COLO668 (cell line): ENCODE data around the gene STRA8.

Experiments used
- DNase-seq: peaks from one replicate; lab custom pipeline; 2025; ENCODE audit not compliant: unreplicated experiment; lab: John Stamatoyannopoulos, UW

Gene STRA8

GRCh38 chr7:135263321-135263970 lies 29.8 kb downstream of the STRA8 start:
- DNase-seq: no peak

- DNase-seq: no peak
Measured at GRCh38 chr7:135265637-135266036, 32.0 kb downstream of the STRA8 start.

- no peak for DNase-seq
Measured at GRCh38 chr7:135269921-135270320, 36.3 kb downstream of the STRA8 start.

DNA sequence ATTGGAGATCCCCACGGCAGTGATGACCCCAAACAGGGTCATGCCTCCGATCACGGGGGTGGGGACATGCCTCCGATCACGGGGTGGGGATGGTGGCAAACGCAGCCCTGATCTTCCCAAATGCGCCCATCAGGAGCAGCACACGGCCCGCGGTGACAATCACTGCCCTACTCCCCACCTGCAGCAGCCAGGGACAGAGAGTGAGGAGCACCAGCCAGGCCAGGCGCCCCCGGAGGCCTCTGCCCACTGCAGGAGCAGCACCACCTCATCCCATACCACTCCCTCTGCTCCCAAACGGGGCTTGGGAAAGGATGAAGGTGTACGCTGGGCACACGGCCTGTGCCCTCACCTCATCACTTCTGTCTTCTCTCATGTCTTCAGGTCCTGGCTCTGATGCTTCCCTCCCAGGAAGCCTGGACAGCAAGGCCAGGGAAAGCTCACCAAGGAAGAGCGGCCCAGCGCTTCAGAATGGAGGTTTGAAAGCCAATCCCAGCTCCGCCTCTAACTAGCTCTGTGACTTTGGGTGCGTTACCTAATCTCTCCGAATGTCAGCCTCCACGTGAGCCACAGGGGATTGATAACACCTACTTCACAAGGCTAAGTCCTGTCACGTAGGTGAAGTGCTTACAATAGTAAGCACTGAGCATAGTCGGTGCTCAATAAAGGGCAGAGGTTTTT lies 37.1 kb downstream of the STRA8 start:
- no peak for DNase-seq

DNA sequence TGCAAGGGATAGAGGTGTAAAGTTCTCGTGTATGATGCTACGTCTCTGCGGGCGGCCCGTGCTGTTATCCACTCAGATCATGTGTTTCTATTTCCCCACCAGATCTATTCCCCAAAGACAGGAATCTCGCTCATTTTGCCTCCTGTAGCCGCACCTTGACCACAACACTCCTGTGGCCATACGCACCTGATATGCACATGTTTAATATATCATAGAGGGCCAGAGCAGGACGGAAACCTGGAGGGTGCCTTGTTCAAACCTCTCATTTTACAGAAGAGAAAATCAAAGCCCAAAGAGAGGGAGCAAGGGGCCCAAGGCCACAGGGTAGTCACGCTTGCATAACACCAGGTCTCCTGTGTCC lies 37.6 kb downstream of the STRA8 start:
- no peak for DNase-seq

GRCh38 chr7:135272303-135272702 lies 38.7 kb downstream of the STRA8 start:
- DNase-seq: no peak

DNA sequence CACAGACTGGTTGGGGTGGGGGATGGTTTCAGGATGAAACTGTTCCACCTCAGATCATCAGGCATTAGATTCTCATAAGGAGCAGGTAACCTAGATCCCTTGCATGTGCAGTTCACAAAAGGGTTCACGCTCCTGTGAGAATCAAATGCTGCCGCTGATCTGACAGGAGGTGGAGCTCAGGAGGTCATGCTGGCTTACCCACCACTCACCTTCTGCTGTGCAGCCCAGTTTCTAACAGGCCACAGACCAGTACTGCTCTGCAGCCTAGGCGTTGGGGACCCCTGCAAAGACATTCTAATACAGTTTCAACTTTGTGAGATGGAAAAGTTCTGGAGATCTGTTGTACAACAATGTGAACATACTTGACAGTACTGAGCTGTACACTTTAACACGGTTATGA lies 39.9 kb downstream of the STRA8 start:
- no peak for DNase-seq

GRCh38 chr7:135274495-135275268 lies 41.0 kb downstream of the STRA8 start:
- peak; percentile 75 for DNase-seq

GRCh38 chr7:135275971-135276580 lies 42.4 kb downstream of the STRA8 start:
- DNase-seq: no peak

- no peak for DNase-seq
Measured at GRCh38 chr7:135277161-135277560, 43.5 kb downstream of the STRA8 start.

DNA sequence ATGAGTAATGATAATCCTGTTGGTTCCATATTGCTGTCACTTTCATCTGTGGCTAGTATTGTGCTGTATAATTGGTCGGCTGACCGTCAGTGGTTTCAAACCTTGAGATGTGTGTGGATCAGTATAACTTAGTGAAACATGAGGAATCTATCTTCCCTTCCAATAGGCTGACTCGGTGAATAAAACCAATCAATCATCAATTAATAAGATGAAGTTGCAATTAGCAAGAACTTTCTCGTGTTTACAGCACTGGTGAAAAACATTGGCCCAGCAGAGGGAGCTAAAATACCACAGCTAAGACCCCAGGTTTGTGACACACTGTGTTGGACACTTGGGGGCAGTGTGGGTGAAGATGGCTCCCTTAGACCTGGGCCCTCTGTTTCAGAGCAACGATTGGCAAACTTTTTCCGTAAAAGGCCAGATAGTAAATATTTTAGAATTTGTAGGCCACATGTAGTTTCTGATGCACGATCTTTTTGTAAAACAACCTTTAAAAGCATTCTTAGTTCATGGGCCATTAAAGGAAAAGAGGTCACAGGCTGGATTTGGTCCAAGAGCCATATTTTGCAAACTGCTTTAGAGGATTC lies 47.8 kb downstream of the STRA8 start:
- DNase-seq: peak; percentile 78

- DNase-seq: no peak
Measured at GRCh38 chr7:135282561-135283254, 49.1 kb downstream of the STRA8 start.

- DNase-seq: no peak
Measured at GRCh38 chr7:135283959-135284638, 50.5 kb downstream of the STRA8 start.

DNA sequence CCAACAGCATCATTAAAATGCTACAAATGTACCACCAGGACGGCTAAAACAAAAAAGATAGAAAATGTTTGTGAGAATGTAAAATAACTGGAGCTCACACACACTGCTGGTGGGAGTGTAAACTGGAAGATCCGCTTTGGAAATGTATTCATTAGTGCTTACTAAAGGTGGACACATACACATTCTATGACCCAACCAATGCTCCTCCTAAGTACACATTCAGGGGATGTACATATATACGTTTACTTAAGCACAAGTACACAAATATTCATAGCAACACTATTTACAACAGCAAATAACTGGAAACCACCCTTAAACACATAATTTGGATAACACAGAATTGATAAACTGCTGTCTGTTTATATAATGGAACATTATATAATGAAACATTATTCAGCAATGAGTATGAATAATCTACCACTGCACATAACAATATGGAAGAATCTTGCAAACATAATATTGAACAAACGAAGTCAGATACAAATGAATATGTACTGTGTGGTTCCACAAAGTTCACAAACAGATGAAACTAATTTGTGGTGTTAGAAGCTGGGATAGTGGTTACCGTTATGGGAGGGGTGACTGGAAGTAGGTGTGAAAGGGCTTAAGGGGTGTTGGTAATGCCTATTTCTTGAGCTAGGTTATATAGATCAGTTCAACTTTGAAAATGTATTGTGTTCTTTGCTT lies 52.1 kb downstream of the STRA8 start:
- no peak for DNase-seq

DNA sequence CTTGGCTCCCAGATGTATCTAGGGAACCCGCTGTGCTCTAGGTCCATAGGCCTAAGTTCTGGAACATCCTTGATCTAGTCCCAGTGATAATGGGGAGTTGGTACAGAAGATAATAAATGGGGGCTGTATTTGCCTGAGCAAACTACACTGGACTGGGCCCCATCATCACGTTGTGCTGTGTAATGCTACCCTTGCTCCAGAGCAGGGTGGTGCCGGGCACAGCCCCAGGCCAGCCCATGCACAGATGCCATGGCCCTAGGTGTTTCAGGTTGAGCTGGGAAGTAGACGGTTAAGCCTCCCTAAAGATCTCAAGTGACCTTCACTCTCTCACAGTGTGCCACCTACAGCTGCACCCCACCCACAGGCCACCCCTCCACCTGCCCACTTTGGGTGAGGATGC lies 53.2 kb downstream of the STRA8 start:
- DNase-seq: no peak

- DNase-seq: no peak
Measured at GRCh38 chr7:135290594-135290993, 57.0 kb downstream of the STRA8 start.

GRCh38 chr7:135291809-135292253 lies 58.2 kb downstream of the STRA8 start:
- peak; percentile 72 for DNase-seq

DNA sequence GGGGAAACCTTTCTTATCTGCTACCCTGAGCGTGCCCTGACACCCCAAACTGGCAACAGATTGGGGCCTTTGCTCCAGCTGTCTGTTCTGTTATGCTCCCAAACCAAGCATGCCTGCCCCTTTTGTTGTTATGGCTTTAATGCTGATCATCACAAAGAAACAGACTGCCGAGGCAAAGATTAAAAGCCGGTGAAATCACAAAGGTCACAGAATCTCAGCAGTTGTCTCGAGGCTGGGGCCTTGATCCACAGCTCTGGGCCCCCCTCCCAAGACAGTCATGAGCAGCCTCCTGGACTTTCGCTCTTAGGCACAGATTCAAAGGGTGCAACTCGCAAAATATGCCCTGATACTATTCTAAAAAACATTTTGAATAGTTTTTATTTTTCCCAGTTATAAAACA lies 65.6 kb downstream of the STRA8 start:
- no peak for DNase-seq

DNA sequence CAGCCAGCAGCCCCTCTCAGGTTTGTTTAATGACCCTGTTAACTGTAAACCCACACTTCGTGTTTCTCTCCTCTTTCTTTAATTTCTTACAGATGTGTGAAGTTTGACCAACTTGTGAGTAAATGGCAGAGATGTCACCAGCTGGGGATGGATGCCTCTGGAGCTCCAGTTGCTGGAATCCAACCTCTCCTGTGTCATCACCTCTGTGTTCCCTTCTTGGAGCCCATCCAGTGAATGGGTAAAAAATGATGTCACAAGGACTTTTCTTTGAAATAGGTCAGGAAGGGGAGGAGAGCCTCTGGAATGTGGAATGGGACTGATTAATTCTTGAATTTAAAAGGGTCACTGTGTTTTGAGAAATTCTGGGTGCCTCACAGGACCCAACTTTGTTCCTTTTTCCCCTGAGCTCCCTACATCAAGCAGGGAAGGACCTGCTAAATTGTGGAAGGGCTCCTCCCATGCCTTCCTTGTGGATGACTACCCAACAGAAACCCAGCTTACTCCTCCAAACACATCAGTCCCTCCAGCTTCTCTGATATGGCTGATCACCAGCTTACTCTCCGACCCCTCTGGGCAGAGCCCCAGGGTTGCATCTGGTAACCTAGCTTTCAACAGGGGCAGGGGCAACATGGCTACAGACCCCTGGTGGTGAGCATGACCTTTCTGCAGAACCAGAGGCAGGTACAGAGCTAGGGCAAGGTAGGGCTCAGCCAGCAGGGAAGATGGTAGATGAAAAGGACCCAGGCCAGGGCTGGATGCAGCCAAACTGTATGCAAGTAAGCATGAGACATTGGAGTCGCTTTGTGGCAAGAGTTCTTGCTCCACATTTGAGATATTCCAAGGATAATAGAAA lies 67.5 kb downstream of the STRA8 start:
- DNase-seq: no peak
